SH-SY5Y (cell line): Measurements from ENCODE around the gene EFEMP2.

ENCODE experiments used
- GATA2 ChIP-seq: IDR thresholded peaks from 2 replicates; pipeline ENCODE4 v1.6.1; 2011; ENCODE audit warnings: mild to moderate bottlenecking, low read depth, low read length
- GATA3 ChIP-seq: IDR thresholded peaks from 2 replicates; pipeline ENCODE4 v1.6.1; 2011; ENCODE audit warnings: low read depth, mild to moderate bottlenecking, low read length, moderate library complexity

- TF ChIP-seq GATA3 (no peak), GATA2 (no peak)
Observed at GRCh38 chr11:65847746-65848145, 24.9 kb downstream of the EFEMP2 start.
